ENCODE data around the gene SH3PXD2B.

DNA sequence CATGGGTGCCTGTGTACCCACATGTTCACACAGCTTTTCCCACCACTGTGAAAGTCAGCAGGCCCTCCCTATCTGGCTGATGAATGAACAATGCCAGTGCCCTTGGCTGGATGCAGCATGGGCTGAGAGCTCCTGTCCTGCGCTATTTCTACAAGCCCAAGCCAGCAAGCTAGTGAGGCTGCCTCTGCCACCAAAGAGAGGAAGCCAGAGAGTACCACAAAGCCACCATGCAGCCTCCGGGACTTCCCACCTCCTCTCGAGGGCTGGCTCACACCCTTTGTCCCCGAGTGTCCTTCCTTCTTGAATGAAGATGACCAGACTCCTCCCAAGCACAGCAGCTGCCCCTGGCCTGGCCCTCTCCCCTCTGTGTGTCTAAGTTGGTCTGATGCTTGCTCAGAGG, 76.5 kb downstream of the SH3PXD2B start:
- TF ChIP-seq CTCF (IDR thresholded peaks at IDR 0.05) (no peak), POLR2A (IDR thresholded peaks at IDR 0.05) (no peak)
